ENCODE results near the gene BAG1. TPM values are rescaled to one million over a fixed set of nuclear protein-coding genes. Genes with fewer than 3 reads are reported as not detected.

BAG1 gene
- total and polyA plus RNA-seq, 9 donors = 41.0 to 70.9 (median 59.6) TPM

DNA sequence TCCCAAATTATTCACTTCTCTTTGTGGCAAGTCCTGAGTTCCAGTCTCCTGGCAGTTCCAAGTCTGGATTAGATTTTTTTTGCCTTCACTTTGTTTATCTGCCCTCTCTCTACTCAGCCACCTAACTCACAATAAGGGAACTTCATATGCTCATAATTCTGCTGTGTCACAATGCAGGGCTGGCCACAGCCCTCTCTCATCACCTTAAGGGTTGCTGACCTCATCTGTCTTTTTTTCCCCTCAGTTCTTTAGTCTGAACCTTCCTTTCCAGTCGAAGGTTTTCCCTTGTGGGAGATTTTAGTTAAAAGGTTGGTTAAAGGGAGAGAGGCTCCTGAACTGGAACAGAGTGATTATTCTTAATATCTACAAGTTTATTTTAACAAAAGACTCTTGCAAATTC is 4.1 kb downstream of the BAG1 start:
- WGBS, 3 donors = 88 to 91% (median 90%) methylated on average over 1 of the region's 1 CpG
- no peak for DNase-seq
- TF ChIP-seq, protein P1, sequence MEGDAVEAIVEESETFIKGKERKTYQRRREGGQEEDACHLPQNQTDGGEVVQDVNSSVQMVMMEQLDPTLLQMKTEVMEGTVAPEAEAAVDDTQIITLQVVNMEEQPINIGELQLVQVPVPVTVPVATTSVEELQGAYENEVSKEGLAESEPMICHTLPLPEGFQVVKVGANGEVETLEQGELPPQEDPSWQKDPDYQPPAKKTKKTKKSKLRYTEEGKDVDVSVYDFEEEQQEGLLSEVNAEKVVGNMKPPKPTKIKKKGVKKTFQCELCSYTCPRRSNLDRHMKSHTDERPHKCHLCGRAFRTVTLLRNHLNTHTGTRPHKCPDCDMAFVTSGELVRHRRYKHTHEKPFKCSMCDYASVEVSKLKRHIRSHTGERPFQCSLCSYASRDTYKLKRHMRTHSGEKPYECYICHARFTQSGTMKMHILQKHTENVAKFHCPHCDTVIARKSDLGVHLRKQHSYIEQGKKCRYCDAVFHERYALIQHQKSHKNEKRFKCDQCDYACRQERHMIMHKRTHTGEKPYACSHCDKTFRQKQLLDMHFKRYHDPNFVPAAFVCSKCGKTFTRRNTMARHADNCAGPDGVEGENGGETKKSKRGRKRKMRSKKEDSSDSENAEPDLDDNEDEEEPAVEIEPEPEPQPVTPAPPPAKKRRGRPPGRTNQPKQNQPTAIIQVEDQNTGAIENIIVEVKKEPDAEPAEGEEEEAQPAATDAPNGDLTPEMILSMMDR (IDR thresholded peaks at IDR 0.05) = no peak
- TF ChIP-seq EP300 (IDR thresholded peaks at IDR 0.05) = no peak
- no peak for TF ChIP-seq POLR2A (IDR thresholded peaks at IDR 0.05)
- H3K27me3 ChIP-seq = no peaks in the 10 kb centered on the region
- H3K9me3 ChIP-seq = no peaks in the 10 kb centered on the region
- intact Hi-C loops (cut with DNase I) = no loop called here
- H3K4me3 ChIP-seq = no peak overlapping the region
- peaks cover 3% of the 10 kb centered on the region for H3K4me1 ChIP-seq (ENCODE audit: insufficient read depth)
- H3K36me3 ChIP-seq = no peaks in the 10 kb centered on the region
- H3K27ac ChIP-seq = no peak overlapping the region

DNA sequence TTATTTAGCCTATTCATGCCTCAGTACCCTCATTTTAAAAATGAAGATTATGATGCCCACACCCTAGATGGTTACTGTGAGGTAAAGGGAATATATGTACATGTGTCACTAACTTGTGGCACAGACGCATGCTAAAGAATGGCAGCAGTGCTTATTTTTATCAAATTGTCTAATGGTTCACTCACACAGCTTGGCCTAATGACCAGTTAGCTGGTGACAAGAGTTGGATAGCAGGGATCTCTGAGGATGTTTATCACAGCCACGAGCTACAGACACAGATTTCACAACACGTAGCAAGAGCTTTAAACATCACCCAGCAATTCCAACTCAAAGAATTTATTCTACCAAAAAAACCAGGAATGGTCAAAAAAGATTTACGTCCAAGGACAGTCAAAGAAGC is 7.2 kb downstream of the BAG1 start:
- H3K4me3 ChIP-seq = no peak overlapping the region
- H3K36me3 ChIP-seq = no peaks in the 10 kb centered on the region
- no peak overlapping the region for H3K27ac ChIP-seq
- no peaks in the 10 kb centered on the region for H3K4me1 ChIP-seq (ENCODE audit: insufficient read depth)
- 87 to 90% (median 89%) methylated on average over 4 of the region's 4 CpGs for WGBS, 3 donors
- no peaks in the 10 kb centered on the region for H3K27me3 ChIP-seq
- DNase-seq = no peak
- intact Hi-C loops (cut with DNase I) = no loop called here
- H3K9me3 ChIP-seq = no peaks in the 10 kb centered on the region
- no peak for TF ChIP-seq POLR2A (IDR thresholded peaks at IDR 0.05)
- TF ChIP-seq, protein P1 (IDR thresholded peaks at IDR 0.05) = no peak
- no peak for TF ChIP-seq EP300 (IDR thresholded peaks at IDR 0.05)

DNA sequence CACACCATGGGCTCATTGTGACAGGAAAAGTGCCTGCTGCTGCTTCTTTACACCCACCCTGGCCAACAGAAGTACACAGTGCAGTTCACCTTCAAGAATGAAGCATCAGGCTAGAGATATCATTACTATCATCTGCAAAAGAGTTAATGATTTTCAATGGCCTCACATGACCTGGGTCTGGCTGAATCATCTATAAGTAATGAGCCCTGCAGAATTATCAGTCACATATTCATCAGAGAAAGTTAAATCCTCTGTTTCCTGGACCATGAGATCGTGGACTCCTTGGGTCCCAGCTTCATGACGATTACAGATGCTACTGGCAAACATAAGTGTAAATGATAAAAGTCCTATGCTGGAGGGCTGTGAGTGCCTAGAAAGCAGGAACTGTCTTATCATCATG is 8.3 kb downstream of the BAG1 start:
- H3K4me1 ChIP-seq (ENCODE audit: insufficient read depth) = no peaks in the 10 kb centered on the region
- WGBS, 3 donors = 83 to 92% (median 88%) methylated on average over 2 of the region's 2 CpGs
- intact Hi-C loops (cut with DNase I) = no loop called here
- no peaks in the 10 kb centered on the region for H3K9me3 ChIP-seq
- no peaks in the 10 kb centered on the region for H3K36me3 ChIP-seq
- TF ChIP-seq EP300 (IDR thresholded peaks at IDR 0.05) (no peak), POLR2A (IDR thresholded peaks at IDR 0.05) (no peak)
- TF ChIP-seq, protein P1 (IDR thresholded peaks at IDR 0.05) = no peak
- no peak overlapping the region for H3K4me3 ChIP-seq
- H3K27ac ChIP-seq = no peak overlapping the region
- no peaks in the 10 kb centered on the region for H3K27me3 ChIP-seq
- no peak for DNase-seq

GRCh38 chr9:33255471-33255870 is 9.0 kb downstream of the BAG1 start:
- H3K9me3 ChIP-seq = no peaks in the 10 kb centered on the region
- no peaks in the 10 kb centered on the region for H3K4me1 ChIP-seq (ENCODE audit: insufficient read depth)
- WGBS, 3 donors = 77 to 87% (median 84%) methylated on average over 4 of the region's 4 CpGs
- no peak for DNase-seq
- intact Hi-C loops (cut with DNase I) = no loop called here
- no peak overlapping the region for H3K4me3 ChIP-seq
- no peaks in the 10 kb centered on the region for H3K27me3 ChIP-seq
- TF ChIP-seq POLR2A (IDR thresholded peaks at IDR 0.05) (no peak), EP300 (IDR thresholded peaks at IDR 0.05) (no peak)
- TF ChIP-seq, protein P1 (IDR thresholded peaks at IDR 0.05) = no peak
- no peak overlapping the region for H3K27ac ChIP-seq
- H3K36me3 ChIP-seq = no peaks in the 10 kb centered on the region

DNA sequence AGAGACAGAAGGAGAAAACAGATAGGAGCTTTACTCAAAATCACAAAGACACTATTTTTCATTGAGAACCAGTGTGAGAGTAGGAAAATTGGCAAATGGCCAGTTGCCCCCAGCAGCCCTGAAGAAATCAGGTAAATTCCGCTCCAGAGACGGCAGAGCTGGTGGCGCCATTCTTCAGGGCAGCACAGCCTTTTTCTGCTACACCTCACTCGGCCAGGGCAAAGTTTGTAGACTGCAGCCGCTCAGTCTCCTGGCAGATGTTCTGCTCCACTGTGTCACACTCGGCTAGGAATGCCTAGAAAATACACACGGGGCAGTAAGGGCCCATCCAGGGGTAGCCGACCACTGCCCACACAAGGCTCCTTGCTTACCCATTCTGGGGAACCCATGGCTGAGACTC is 9.5 kb downstream of the BAG1 start:
- H3K27me3 ChIP-seq = no peaks in the 10 kb centered on the region
- intact Hi-C loops (cut with DNase I) = no loop called here
- 91 to 96% (median 92%) methylated on average over 8 of the region's 8 CpGs for WGBS, 3 donors
- TF ChIP-seq EP300 (IDR thresholded peaks at IDR 0.05) = no peak
- DNase-seq = no peak
- H3K27ac ChIP-seq = no peak overlapping the region
- no peaks in the 10 kb centered on the region for H3K4me1 ChIP-seq (ENCODE audit: insufficient read depth)
- H3K9me3 ChIP-seq = no peaks in the 10 kb centered on the region
- H3K4me3 ChIP-seq = no peak overlapping the region
- no peaks in the 10 kb centered on the region for H3K36me3 ChIP-seq
